Stomach smooth muscle (tissue), 2 donors: ENCODE measurements around the gene HLTF.

Experiments used
- H3K27ac ChIP-seq: one replicate; pipeline ENCODE4 v1.7.0; 2013; ENCODE audit warnings: mild to moderate bottlenecking, low read length, inconsistent platforms
- H3K27me3 ChIP-seq, 2 donors: one replicate each; pipeline ENCODE4 v1.7.0; 2013; ENCODE audit warnings: low read length in 2 of 2; ENCODE audit not compliant: insufficient read depth in 2 of 2, control insufficient read depth in 1 of 2
- H3K36me3 ChIP-seq, 2 donors: one replicate each; pipeline ENCODE4 v1.7.0; 2013; ENCODE audit warnings: low read length in 2 of 2; ENCODE audit not compliant: control insufficient read depth in 2 of 2, insufficient read depth in 2 of 2
- H3K4me1 ChIP-seq: one replicate; pipeline ENCODE4 v1.7.0; 2013; ENCODE audit warnings: low read length; ENCODE audit not compliant: control insufficient read depth, insufficient read depth
- H3K4me3 ChIP-seq, 2 donors: one replicate each; pipeline ENCODE4 v1.7.0; 2013; ENCODE audit warnings: low read length in 2 of 2
- H3K9ac ChIP-seq, 2 donors: one replicate each; pipeline ENCODE4 v1.7.0; 2013; ENCODE audit warnings: low read length in 2 of 2, mild to moderate bottlenecking in 1 of 2
- H3K9me3 ChIP-seq, 2 donors: one replicate each; pipeline ENCODE4 v1.7.0; 2013; ENCODE audit warnings: low read length in 2 of 2; ENCODE audit not compliant: control insufficient read depth in 2 of 2
- donor health status: healthy.
- donor health status: Pancreatic carcinoma.

HLTF gene

DNA sequence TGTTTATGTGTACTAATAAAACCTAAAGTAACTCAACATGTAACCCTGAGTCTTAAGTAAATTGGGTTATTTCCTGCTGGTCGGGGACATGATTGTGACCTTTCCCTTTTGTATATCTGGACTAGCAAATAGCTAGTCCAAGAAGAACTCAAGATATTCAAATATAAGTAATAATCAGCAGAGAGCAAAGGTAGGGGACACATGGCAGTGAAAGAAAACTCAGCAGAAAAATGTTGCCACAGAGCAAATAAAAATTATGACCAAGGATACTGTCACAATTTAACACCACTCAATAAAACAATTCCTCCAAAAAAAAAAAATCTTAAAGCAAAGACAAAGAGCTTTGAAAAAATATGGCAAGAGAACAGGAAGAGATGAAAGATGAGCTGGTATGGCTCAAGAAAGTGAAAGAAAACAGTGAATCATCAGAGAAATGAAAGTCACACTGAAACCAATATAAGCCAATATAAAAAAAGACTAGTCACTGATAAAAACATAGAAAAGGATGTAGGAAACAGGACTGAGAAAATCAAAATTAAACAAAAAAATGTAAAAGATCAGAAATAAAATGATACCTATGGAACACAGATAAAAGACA is 43.4 kb downstream of the HLTF start:
- H3K4me1 ChIP-seq = no peaks in the 10 kb centered on the region
- peaks cover 4 to 11% of the 10 kb centered on the region in 2 donors for H3K36me3 ChIP-seq
- no peaks in the 10 kb centered on the region for H3K27me3 ChIP-seq
- no peaks in the 10 kb centered on the region for H3K9me3 ChIP-seq
- no peak overlapping the region for H3K4me3 ChIP-seq
- no peak overlapping the region for H3K27ac ChIP-seq
- no peak overlapping the region for H3K9ac ChIP-seq

DNA sequence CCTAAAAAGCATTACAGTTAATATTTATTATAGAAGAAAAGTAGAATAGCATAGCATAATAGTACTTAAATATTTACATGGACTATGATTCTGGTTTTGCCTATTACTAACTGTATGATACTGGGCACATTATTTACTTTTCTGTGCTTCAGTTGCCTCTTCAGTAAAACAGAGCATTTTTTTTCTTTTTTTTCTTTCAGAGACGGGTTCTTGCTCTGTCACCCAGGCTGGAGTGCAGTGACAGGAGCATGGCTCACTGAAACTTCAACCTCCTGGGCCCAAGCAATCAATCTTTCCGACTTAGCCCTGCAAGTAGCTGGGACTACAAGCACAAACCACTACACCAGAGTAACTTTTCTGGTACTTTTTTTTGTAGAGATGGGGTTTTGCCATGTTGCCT is 48.0 kb downstream of the HLTF start:
- Histone ChIP-seq H3K4me1 (no peaks in the 10 kb centered on the region), H3K27me3 (no peaks in the 10 kb centered on the region), H3K9ac (no peak overlapping the region), H3K4me3 (no peak overlapping the region), H3K27ac (no peak overlapping the region), H3K36me3 (peaks cover 4 to 12% of the 10 kb centered on the region in 2 donors), H3K9me3 (no peaks in the 10 kb centered on the region)

DNA sequence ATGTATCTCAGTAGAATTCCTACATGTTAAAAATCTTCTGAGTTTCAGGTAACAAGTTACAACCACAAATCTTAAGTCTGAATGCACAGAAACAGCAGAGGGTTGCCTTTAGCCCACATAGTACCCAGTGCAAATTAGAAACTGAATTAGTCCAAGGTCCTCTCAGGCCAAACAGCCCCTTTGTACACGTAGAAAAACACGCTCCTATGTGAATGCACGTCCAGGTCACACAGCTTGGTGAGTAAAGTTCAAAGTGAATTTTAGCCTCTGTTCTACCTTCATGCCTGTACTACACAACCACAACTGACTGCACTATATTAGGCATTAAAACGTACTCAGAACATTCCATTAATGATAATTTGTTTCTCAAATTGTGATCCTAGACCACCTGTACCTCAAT is 48.6 kb downstream of the HLTF start:
- H3K27me3 ChIP-seq = no peaks in the 10 kb centered on the region
- no peak overlapping the region for H3K27ac ChIP-seq
- no peak overlapping the region for H3K9ac ChIP-seq
- H3K4me1 ChIP-seq = no peaks in the 10 kb centered on the region
- no peak overlapping the region for H3K4me3 ChIP-seq
- H3K9me3 ChIP-seq = no peaks in the 10 kb centered on the region
- H3K36me3 ChIP-seq = peaks cover 4 to 12% of the 10 kb centered on the region in 2 donors

DNA sequence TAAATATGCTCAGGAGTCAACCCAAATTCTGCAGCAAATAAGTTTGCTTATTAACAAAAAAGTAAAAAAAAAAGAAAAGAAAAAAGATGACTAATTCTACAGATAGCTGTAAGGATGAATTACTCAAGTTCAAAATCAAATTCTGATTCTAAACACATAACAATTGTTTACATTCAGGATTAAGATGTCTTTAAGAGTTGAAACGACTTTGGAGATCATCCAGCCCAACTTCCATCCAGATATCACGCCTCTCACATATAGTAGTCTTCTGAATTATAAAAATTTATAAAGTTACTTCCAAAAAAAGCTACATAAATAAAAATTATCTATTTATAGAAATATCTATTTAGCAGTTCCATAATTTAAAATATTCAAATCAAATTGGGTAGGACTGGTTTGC is 55.2 kb downstream of the HLTF start:
- no peaks in the 10 kb centered on the region for H3K9me3 ChIP-seq
- peaks cover 8 to 20% of the 10 kb centered on the region in 2 donors for H3K36me3 ChIP-seq
- H3K27me3 ChIP-seq = no peaks in the 10 kb centered on the region
- no peak overlapping the region for H3K9ac ChIP-seq
- peaks cover 3% of the 10 kb centered on the region for H3K4me1 ChIP-seq
- H3K4me3 ChIP-seq = no peak overlapping the region
- no peak overlapping the region for H3K27ac ChIP-seq

DNA sequence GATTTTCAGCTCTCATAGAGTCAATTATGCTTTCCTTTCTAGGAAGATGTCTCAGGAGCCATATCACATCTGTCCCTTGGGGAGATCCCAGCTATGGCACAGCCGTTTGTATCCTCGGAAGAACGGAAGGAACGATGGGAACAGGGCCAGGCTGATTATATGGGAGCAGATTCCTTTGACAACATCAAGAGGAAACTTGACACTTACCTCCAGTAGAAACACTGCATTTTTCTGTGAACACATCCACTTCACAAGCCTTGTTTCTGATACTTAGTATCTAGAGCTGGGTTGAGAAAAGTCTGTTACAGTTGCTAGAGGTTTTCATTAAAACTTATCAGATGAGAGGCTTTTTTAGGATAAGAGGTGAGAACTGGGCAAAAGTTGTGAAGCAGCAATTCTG is 59.6 kb downstream of the HLTF start:
- Histone ChIP-seq H3K4me3 (no peak overlapping the region), H3K9me3 (no peaks in the 10 kb centered on the region), H3K4me1 (peaks cover 5% of the 10 kb centered on the region), H3K27me3 (no peaks in the 10 kb centered on the region), H3K9ac (no peak overlapping the region), H3K27ac (no peak overlapping the region), H3K36me3 (peaks cover 20 to 36% of the 10 kb centered on the region in 2 donors)

DNA sequence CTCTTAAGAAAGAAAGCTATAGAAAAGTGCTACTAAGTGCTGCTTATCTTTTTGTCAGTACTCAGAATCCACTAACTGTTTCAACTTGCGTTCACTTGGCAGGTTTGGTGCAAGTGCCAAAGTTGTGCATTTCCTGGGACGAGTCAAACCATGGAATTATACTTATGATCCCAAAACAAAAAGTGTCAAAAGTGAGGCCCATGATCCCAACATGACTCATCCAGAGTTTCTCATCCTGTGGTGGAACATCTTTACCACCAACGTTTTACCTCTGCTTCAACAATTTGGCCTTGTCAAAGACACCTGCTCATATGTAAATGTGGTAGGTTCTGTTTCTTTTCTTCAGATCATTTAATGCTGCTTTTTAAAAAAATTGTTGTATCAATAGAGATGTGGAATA is 62.4 kb downstream of the HLTF start:
- Histone ChIP-seq H3K9me3 (no peaks in the 10 kb centered on the region), H3K9ac (no peak overlapping the region), H3K36me3 (peaks cover 22 to 33% of the 10 kb centered on the region in 2 donors), H3K4me1 (peaks cover 17% of the 10 kb centered on the region), H3K4me3 (no peak overlapping the region), H3K27ac (peak overlapping the region; percentile 3), H3K27me3 (no peaks in the 10 kb centered on the region)

DNA sequence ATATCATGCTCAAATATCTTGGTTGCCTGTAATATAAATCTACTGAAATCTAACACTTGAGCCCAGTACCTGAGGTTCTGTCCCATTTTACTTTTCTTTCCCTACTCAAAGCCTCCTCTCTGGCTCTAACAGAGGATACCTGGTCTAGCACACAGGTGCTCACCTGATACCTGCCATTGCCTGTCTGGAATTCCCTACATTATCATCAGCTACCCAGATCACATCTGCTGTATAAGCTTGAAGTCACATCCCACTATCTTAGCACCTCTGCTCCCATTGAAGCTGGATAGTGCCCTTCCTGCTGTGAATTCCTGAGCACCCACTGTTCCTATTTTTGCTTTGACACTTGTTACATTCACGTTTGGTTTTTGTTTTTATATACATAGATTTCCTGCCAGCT is 64.5 kb downstream of the HLTF start:
- Histone ChIP-seq H3K36me3 (peaks cover 21 to 23% of the 10 kb centered on the region in 2 donors), H3K27me3 (no peaks in the 10 kb centered on the region), H3K9me3 (no peaks in the 10 kb centered on the region), H3K9ac (no peak overlapping the region), H3K27ac (no peak overlapping the region), H3K4me1 (peaks cover 18% of the 10 kb centered on the region), H3K4me3 (no peak overlapping the region)

DNA sequence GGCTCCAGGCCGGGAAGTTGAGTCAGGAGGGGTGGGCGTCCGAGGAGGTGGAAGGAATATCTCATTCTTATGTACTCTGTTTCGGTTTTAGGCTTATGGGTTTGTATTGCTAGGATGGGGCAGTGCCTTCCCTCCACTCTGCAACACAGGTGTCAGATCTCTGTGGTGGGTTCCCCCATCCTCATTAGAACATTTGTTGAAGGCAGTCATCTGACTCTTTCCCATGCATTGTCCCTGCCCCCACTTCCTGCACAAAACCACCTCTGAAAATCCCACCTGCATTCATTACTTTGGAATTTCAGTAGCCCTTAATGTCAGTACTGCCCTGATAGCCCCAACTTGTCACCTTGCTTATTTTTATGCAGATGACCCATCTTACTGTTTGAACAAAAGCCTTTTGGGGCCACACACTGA is 65.5 kb downstream of the HLTF start:
- Histone ChIP-seq H3K27me3 (no peaks in the 10 kb centered on the region), H3K36me3 (peaks cover 15 to 20% of the 10 kb centered on the region in 2 donors), H3K4me1 (peaks cover 23% of the 10 kb centered on the region), H3K4me3 (no peak overlapping the region), H3K27ac (no peak overlapping the region), H3K9me3 (no peaks in the 10 kb centered on the region), H3K9ac (no peak overlapping the region)

DNA sequence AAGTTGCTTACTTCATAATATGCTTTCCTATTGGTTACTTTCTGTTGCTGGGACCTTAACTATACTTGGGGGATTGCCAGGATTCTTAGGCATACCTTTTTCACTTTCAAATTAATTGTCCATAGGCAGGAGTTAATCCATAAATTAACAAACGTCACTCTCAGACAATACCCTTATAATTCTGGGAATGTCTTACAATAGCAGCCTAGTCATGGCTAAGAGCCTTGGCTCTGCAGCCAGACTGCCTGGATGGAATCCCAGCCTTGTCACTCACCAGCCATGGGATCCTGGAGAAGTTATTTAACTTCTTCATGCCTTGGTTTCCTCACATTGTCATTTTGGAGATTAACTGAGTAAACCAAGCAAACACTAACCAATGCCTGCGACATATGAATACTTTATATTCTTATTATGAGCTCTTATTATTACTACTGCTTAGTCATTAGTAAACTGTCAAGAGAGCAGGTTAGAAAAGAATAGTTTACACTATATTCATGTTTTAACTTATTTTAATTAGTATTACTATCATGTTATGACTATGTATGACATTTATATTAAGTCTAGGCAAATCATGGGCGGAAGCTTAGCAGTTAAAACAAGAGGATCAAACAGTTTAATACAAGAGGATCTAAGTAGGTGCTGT is 66.0 kb downstream of the HLTF start:
- no peaks in the 10 kb centered on the region for H3K27me3 ChIP-seq
- H3K4me3 ChIP-seq = no peak overlapping the region
- peaks cover 23% of the 10 kb centered on the region for H3K4me1 ChIP-seq
- H3K9ac ChIP-seq = no peak overlapping the region
- peak overlapping the region; percentile 19 for H3K27ac ChIP-seq
- peaks cover 12 to 24% of the 10 kb centered on the region in 2 donors for H3K36me3 ChIP-seq
- no peaks in the 10 kb centered on the region for H3K9me3 ChIP-seq

DNA sequence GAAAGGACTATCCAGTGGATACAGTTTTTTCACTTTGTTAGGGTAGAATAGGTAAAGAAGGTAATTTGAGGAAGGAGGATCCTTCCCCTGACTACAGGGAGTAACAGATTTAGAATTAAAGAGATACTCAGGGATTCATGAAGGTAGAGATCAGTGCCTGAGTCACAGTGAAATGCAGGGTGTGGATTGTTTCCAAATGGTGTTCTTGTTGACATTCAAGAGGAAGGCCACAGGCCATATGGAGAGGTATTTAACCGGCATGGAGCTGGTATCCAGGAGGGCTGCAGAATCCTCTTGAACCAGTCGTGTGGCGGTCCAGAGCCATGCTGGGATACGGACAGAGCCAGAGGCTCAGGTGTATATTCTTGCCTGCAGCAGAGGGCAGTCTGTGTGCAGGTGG is 66.8 kb downstream of the HLTF start:
- Histone ChIP-seq H3K4me1 (peaks cover 23% of the 10 kb centered on the region), H3K27ac (peak overlapping the region; percentile 19), H3K27me3 (no peaks in the 10 kb centered on the region), H3K9ac (no peak overlapping the region), H3K9me3 (no peaks in the 10 kb centered on the region), H3K4me3 (no peak overlapping the region), H3K36me3 (peaks cover 6 to 19% of the 10 kb centered on the region in 2 donors)

DNA sequence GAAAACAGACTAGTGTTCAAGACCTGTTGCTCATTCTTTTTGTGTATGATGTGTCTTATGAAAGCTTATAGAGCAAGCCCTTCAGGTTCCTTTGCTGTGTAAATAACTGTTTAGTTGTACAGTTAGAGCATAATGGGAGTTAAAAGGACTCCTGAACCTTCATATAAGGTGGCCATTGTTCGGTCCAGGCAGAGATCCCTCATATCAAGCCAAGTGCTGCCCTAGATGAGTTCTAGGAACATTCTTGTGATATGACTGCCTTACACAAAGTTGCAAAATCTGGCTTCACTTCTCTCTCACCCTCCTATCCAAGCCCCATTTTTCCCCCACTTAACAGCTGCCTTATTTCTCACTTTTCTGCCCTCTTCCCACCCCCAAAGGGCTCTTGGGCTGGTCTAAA is 68.1 kb downstream of the HLTF start:
- H3K9me3 ChIP-seq = no peaks in the 10 kb centered on the region
- H3K4me1 ChIP-seq = peaks cover 23% of the 10 kb centered on the region
- H3K4me3 ChIP-seq = no peak overlapping the region
- H3K36me3 ChIP-seq = peaks cover 9 to 25% of the 10 kb centered on the region in 2 donors
- no peak overlapping the region for H3K9ac ChIP-seq
- H3K27ac ChIP-seq = no peak overlapping the region
- H3K27me3 ChIP-seq = no peaks in the 10 kb centered on the region
